LNCaP clone FGC (cell line): ENCODE data around the gene DNAH6.

Experiments
- DNase-seq: peaks from one replicate; pipeline ENCODE4 v3.0.0-alpha.2; 2011; ENCODE audit warnings: low read depth
- H3K4me3 ChIP-seq: 2 replicates; pipeline ENCODE4 v1.5.1; 2011; ENCODE audit warnings: mild to moderate bottlenecking, low read depth, low read length, control low read depth
- CTCF ChIP-seq: IDR thresholded peaks from 2 replicates; pipeline ENCODE4 v1.5.1; 2012; ENCODE audit warnings: mild to moderate bottlenecking; ENCODE audit not compliant: control insufficient read depth, insufficient read depth; ENCODE audit errors: extremely low read depth

Gene DNAH6

DNA sequence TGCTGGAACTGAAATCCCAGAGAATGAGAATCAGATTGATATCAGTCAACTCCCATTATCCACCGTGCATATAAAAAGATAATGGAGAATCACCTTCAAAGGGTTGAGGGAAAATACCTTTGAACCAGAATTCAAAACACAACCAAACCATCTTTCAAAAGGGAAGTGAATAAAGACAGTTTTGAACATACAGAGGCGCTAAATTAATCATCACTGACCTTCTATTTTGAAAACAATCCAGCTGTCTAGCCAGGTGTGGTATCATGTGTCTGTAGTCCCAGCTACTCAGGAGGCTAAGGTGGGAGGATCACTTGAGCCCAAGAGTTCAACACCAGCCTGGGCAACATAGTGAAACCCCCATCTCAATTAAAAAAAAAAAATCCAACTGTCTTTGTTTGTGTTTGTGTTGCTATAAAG is 300.9 kb downstream of the DNAH6 start:
- no peak overlapping the region for H3K4me3 ChIP-seq
- DNase-seq, result no peak
- TF ChIP-seq CTCF, result no peak

DNA sequence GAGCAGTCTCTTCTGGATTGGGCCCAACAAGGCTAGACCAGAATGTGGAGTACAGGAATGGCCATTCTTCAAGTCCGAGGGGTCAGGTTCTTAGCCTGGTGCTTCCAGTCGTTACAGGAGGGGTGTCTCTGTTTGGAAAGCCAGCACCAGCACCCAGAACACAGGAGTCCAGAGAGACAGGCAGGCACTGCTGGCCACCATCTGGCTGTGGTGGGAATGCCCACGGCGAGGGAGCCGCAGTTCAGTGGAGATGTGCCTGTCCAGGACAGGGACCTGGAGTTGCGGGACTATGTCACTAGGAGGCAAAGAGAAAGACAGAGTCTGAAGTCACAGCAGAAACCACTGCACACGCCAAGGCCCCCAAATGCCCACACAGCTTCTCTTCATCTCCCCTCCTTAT is 305.5 kb downstream of the DNAH6 start:
- DNase-seq, result no peak
- no peak for TF ChIP-seq CTCF
- no peak overlapping the region for H3K4me3 ChIP-seq

DNA sequence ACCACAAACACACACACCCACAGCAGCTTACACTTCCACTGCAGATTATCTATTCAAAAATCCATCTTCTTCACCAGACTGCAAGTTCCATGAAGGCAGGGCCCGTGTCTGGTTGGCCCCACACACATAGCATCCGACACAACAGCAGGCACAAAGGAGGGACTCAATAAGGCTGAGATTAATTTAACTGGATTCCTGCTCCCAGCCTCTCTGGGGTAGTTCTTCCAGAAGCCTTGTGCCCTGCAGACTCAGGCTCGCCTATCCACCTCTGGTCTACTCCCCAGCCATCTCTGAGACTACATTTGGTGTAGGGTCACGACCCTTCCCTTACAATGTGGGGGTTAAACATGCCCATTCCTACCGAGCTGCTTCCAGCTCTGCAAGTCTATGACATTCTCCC is 306.9 kb downstream of the DNAH6 start:
- no peak for DNase-seq
- no peak for TF ChIP-seq CTCF
- H3K4me3 ChIP-seq, result no peak overlapping the region

DNA sequence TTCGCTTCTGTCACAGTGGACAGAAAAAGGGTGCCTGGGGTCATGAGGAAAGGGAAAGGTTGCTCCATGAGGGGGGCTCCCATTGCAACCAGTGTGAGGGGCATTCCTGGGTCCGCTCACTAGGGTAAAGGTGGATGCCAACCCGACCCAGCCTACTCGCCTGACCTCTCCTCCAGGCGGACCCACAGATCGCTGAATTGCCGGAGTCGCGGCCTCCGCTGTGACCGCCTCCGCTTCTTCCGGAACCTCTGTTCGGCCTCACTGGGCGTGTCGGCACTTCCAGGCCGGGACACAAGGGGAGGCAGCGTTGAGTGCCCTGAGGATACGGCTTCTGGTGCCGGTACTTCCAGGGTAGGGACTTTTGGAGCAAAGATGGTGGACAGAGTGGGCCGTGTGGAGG is 307.5 kb downstream of the DNAH6 start:
- DNase-seq, result no peak
- no peak overlapping the region for H3K4me3 ChIP-seq
- no peak for TF ChIP-seq CTCF

- no peak for DNase-seq
- TF ChIP-seq CTCF, result no peak
- no peak overlapping the region for H3K4me3 ChIP-seq
Observed at GRCh38 chr2:84827978-84828575, 311.8 kb downstream of the DNAH6 start.

DNA sequence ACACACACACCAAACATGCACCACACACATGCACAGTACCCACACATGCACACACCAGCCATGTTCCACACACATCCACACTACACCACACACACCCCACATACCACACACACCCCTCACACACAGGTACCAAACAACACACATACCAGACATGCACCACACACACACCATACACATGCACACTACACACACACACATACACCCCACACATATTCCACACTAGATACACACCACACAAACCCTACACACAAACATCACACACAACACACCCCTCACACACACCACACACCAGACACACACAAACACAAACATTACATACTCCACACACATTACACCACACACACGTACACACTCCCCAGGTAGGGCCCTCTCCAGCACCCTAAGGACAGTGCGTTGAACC is 313.4 kb downstream of the DNAH6 start:
- no peak for DNase-seq
- no peak overlapping the region for H3K4me3 ChIP-seq
- TF ChIP-seq CTCF, result no peak

DNA sequence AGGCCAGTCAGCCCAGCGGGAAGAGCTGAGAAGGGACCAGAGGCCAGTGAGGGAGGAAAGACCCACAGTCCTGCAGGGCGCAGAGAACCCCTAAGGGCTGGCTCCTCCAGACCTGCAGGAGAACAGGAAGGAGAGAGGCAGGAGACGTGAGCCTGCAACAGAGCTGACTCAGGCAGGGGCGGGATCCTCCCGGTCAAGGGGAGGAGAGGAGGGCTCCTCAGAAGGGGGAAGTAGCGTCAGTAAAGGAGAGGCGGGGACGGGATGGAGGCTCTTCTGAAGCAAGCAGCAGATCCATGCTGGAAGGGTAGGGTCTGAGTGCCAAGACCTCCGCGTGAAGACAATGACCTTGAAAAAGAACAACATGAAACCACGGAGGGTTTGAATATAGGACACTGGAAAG is 313.8 kb downstream of the DNAH6 start:
- no peak overlapping the region for H3K4me3 ChIP-seq
- no peak for TF ChIP-seq CTCF
- DNase-seq, result no peak
